PC-3 (cell line): ENCODE results near the gene ARHGEF39. TPM values are rescaled to one million over a fixed set of nuclear protein-coding genes. Genes with fewer than 3 reads are reported as not detected.

ENCODE experiments used
- ATAC-seq: fragments of 200-7000 bp; cut with Tn5 transposase; 2 replicates; pipeline ENCODE4 v1.9.1; 2020; ENCODE audit warnings: mild to moderate bottlenecking, moderate library complexity
- BruUV-seq: library from RNA; stranded (reverse); fragments of 400-500 nt; replicated peaks from 2 replicates; lab custom pipeline; 2021; lab: Mats Ljungman, UMichigan
- CTCF ChIA-PET: fragments of 300-600 bp; sonication (Branson Sonifier 250); formaldehyde crosslinking; loops from one replicate; lab custom pipeline; 2022; ENCODE audit warnings: antibody characterized with exemption; lab: Charles Lee
- POLR2A ChIA-PET: fragments of 300-600 bp; sonication (Branson Sonifier 250); formaldehyde crosslinking; loops from one replicate; lab custom pipeline; 2022; ENCODE audit warnings: antibody characterized with exemption; ENCODE audit not compliant: unreplicated experiment; lab: Charles Lee
- DNase-seq: peaks from one replicate; pipeline ENCODE4 v3.0.0-alpha.2; 2015
- H2AFZ ChIP-seq: fragments of 300-600 bp; sonication (generic); 2 replicates; pipeline ENCODE4 v1.6.0; 2016; ENCODE audit warnings: antibody characterized with exemption, low read length
- H3F3A ChIP-seq: fragments of 300-600 bp; sonication (generic); one replicate; pipeline ENCODE4 v1.6.0; 2017; ENCODE audit warnings: antibody characterized with exemption, low read length, control low read depth, mild to moderate bottlenecking; ENCODE audit not compliant: unreplicated experiment
- H3K27ac ChIP-seq: fragments of 300-600 bp; sonication (generic); 2 replicates; pipeline ENCODE4 v1.5.1; 2016; ENCODE audit warnings: mild to moderate bottlenecking, low read length
- H3K27me3 ChIP-seq: fragments of 300-600 bp; sonication (generic); 2 replicates; pipeline ENCODE4 v1.6.1; 2016; ENCODE audit warnings: low read length, mixed read lengths
- H3K36me3 ChIP-seq: fragments of 300-600 bp; sonication (generic); 2 replicates; pipeline ENCODE4 v1.6.1; 2016; ENCODE audit warnings: low read depth, mixed run types, low read length, mixed read lengths
- H3K4me1 ChIP-seq: fragments of 300-600 bp; sonication (generic); 2 replicates; pipeline ENCODE4 v1.5.1; 2016; ENCODE audit warnings: low read length; ENCODE audit not compliant: insufficient read depth
- H3K4me2 ChIP-seq: fragments of 300-600 bp; sonication (generic); 2 replicates; pipeline ENCODE4 v1.6.0; 2016; ENCODE audit warnings: low read length
- H3K4me3 ChIP-seq: fragments of 300-600 bp; sonication (generic); 2 replicates; pipeline ENCODE4 v1.5.1; 2016; ENCODE audit warnings: mild to moderate bottlenecking, low read length, mixed read lengths
- H3K79me2 ChIP-seq: fragments of 300-600 bp; sonication (generic); 2 replicates; pipeline ENCODE4 v1.6.1; 2017; ENCODE audit warnings: low read length, mixed read lengths
- H3K9ac ChIP-seq: fragments of 300-600 bp; sonication (generic); 2 replicates; pipeline ENCODE4 v1.6.0; 2016; ENCODE audit warnings: mild to moderate bottlenecking, low read length
- H3K9me2 ChIP-seq: fragments of 300-600 bp; sonication (generic); replicated peaks from 2 replicates; pipeline ENCODE4 v1.6.1; 2016; ENCODE audit warnings: mixed run types, low read length, mixed read lengths
- H3K9me3 ChIP-seq: fragments of 300-600 bp; sonication (generic); 2 replicates; pipeline ENCODE4 v1.6.1; 2016; ENCODE audit warnings: low read length, mixed read lengths
- H4K20me1 ChIP-seq: fragments of 300-600 bp; sonication (generic); 2 replicates; pipeline ENCODE4 v1.6.1; 2016; ENCODE audit warnings: low read length, mixed read lengths
- EZH2 ChIP-seq: fragments of 300-600 bp; sonication (generic); IDR thresholded peaks from one replicate; pipeline ENCODE4 v1.6.1; 2017; ENCODE audit warnings: antibody characterized with exemption, mild to moderate bottlenecking, low read length; ENCODE audit not compliant: unreplicated experiment
- EZH2phosphoT487 ChIP-seq: fragments of 300-600 bp; sonication (generic); IDR thresholded peaks from 2 replicates; pipeline ENCODE4 v1.6.1; 2018; ENCODE audit warnings: mild to moderate bottlenecking, antibody characterized with exemption, low read length, borderline replicate concordance
- intact Hi-C: fragments of 100-400 bp; cut with micrococcal nuclease; formaldehyde crosslinking; loops from 2 replicates; pipeline ENCODE4 v1.9.0; 2023
- total RNA-seq: library from RNA; depleted of rRNA; stranded (reverse); fragments of >200 nt; gene quantifications from 2 replicates; pipeline ENCODE4 v1.2.3, GENCODE V29; 2014
- TF ChIP-seq, protein P1 (sequence below): fragments of 300-600 bp; sonication (generic); conservative IDR thresholded peaks from 2 replicates; pipeline ENCODE4 v1.5.1; 2017; ENCODE audit warnings: antibody characterized with exemption, low read depth, mild to moderate bottlenecking, low read length

Gene ARHGEF39
- total RNA-seq, 1 experiment from 2014 or later, result 2.6 TPM

DNA sequence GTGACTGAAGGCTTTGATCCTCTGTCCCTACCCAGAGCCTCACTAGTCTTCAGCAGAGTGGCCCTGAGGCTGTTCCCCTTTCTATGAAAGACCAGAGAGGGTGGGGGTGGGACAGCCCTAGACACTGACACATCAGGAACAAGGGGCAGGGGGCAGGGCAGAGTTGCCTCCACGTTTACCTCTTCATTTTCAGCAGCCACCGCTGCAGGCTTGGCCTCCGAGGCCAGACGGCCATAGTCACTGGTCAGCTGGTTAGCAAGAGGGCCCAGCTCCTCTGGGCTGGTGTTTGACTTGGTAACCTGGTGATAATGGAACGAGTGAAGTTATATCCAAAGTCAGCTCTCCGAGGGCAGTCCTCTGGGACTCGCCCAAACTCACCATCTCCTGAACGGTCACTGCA, 40.4 kb upstream of the ARHGEF39 start:
- no peak for TF ChIP-seq EZH2
- TF ChIP-seq EZH2phosphoT487, result no peak
- TF ChIP-seq, protein P1, sequence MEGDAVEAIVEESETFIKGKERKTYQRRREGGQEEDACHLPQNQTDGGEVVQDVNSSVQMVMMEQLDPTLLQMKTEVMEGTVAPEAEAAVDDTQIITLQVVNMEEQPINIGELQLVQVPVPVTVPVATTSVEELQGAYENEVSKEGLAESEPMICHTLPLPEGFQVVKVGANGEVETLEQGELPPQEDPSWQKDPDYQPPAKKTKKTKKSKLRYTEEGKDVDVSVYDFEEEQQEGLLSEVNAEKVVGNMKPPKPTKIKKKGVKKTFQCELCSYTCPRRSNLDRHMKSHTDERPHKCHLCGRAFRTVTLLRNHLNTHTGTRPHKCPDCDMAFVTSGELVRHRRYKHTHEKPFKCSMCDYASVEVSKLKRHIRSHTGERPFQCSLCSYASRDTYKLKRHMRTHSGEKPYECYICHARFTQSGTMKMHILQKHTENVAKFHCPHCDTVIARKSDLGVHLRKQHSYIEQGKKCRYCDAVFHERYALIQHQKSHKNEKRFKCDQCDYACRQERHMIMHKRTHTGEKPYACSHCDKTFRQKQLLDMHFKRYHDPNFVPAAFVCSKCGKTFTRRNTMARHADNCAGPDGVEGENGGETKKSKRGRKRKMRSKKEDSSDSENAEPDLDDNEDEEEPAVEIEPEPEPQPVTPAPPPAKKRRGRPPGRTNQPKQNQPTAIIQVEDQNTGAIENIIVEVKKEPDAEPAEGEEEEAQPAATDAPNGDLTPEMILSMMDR, result no peak
- Histone ChIP-seq H3K27me3 (no peaks in the 10 kb centered on the region), H4K20me1 (no peaks in the 10 kb centered on the region), H3K27ac (no peak overlapping the region), H3K9ac (no peak overlapping the region), H2AFZ (no peak overlapping the region), H3K9me3 (no peaks in the 10 kb centered on the region), H3K79me2 (no peaks in the 10 kb centered on the region), H3F3A (no peaks in the 10 kb centered on the region), H3K36me3 (peaks cover 63% of the 10 kb centered on the region), H3K4me2 (no peak overlapping the region), H3K4me1 (no peaks in the 10 kb centered on the region), H3K9me2 (no peaks in the 10 kb centered on the region), H3K4me3 (no peak overlapping the region)
- POLR2A ChIA-PET, result no interaction called here
- no TSS peak for BruUV-seq
- DNase-seq (no peak), ATAC-seq (no peak)
- intact Hi-C loops, result no loop called here
- CTCF ChIA-PET, result no interaction called here

DNA sequence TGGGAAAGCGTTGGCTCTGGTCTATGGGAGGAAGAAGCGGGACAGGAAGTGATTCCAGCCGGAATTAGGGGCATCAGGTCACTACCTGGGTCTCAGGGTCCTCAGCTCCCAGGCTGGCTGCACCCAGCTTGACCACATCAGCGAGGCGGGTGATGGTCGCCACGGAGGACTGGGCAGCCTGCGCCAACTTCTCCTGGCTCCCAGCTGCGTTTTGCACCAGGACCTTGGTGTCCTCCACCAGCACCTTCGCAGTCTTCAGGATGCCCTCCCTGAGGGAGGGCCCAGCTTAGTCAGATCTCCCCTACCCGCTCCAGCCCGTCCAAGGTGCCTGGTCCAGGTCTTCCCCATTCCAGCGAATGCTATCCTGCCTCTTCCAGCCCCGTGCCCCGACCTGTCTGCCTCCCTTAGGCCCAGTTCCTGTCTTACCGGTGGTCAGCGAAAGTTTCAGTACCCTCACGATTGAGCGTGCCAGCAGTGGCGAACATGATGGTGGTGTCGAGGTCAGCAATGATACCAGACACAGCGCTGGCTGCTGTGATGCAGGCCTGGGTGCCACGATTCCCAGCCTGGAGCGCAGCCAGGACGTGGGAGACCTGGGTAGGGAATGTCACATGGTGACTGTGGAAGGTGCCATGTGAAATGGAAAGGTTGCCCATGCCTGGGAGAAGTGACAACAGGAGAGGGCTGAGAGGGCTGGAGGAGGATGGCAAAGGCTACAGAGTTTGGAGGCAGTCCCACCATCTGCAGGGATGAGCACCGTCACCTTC, 39.1 kb upstream of the ARHGEF39 start:
- no peaks in the 10 kb centered on the region for H4K20me1 ChIP-seq
- no peak for ATAC-seq
- DNase-seq, result no peak
- H3K4me1 ChIP-seq, result no peaks in the 10 kb centered on the region
- H3K9me3 ChIP-seq, result no peaks in the 10 kb centered on the region
- no peak overlapping the region for H3K4me3 ChIP-seq
- H3K27me3 ChIP-seq, result no peaks in the 10 kb centered on the region
- H3K4me2 ChIP-seq, result no peak overlapping the region
- no peaks in the 10 kb centered on the region for H3K79me2 ChIP-seq
- peaks cover 62% of the 10 kb centered on the region for H3K36me3 ChIP-seq
- H3K9me2 ChIP-seq, result no peaks in the 10 kb centered on the region
- no peak overlapping the region for H2AFZ ChIP-seq
- TF ChIP-seq, protein P1, result no peak
- TF ChIP-seq EZH2phosphoT487 (no peak), EZH2 (no peak)
- H3K9ac ChIP-seq, result no peak overlapping the region
- ChIA-PET CTCF (no interaction called here), POLR2A (no interaction called here)
- H3K27ac ChIP-seq, result no peak overlapping the region
- BruUV-seq, result TSS peak; percentile 21
- H3F3A ChIP-seq, result no peaks in the 10 kb centered on the region
- intact Hi-C loops, result no loop called here

DNA sequence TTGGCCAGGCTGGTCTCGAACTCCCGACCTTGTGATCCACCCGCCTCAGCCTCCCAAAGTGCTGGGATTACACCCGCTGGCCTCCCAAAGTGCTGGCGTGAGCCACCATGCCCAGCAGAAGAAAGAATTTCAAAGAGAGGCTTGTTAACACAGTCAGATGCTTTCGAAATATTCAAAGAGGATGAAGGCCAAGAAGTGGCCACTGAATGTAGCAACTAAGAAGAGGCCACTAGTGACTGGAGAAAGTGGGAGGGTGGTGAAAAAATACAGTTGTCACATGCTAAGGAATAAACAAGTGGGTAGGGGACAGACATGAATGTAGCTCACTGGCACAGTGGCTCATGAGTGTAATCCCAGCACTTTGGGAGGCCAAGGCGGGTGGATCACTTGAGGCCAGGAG, 37.7 kb upstream of the ARHGEF39 start:
- BruUV-seq, result no TSS peak
- Histone ChIP-seq H3K4me3 (no peak overlapping the region), H2AFZ (no peak overlapping the region), H3K4me2 (no peak overlapping the region), H3K27me3 (no peaks in the 10 kb centered on the region), H3F3A (no peaks in the 10 kb centered on the region), H3K79me2 (no peaks in the 10 kb centered on the region), H3K9ac (no peak overlapping the region), H3K9me3 (no peaks in the 10 kb centered on the region), H3K4me1 (no peaks in the 10 kb centered on the region), H3K36me3 (peaks cover 51% of the 10 kb centered on the region), H4K20me1 (no peaks in the 10 kb centered on the region), H3K27ac (no peak overlapping the region), H3K9me2 (no peaks in the 10 kb centered on the region)
- DNase-seq, result no peak
- intact Hi-C loops, result no loop called here
- TF ChIP-seq, protein P1, result no peak
- TF ChIP-seq EZH2, result no peak
- TF ChIP-seq EZH2phosphoT487, result no peak
- ChIA-PET POLR2A (no interaction called here), CTCF (no interaction called here)
- no peak for ATAC-seq
